Measurements from ENCODE around the gene GPR152. TPM values are rescaled to one million over a fixed set of nuclear protein-coding genes. Genes with fewer than 3 reads are reported as not detected.
A peak's percentile ranks its signal among the peaks of the same experiment; 100 is the strongest.

Gene GPR152
- total RNA-seq, 1 experiment from 2014 or later, result not detected

DNA sequence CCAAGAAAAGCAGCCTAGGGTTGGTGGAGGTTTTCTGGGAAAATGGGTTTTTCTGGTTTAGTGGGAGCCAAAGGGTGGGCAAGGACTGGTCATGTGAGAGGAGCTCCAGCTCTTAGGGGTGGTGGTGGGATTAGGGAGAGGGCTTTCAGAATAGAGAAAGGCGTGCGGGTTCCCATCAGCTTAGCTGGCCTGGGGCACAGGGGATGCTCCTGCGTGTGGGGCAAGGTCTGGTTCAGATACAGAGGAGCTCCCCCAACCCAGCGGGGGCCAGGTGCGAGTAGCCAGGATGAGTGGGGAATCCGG, 15.9 kb upstream of the GPR152 start:
- no peaks in the 10 kb centered on the region for H3K9me3 ChIP-seq (ENCODE audit: control insufficient read depth in 1 of 2, insufficient read depth in 1 of 2, low read depth in 1 of 2, low read length in 2 of 2)
- no peaks in the 10 kb centered on the region for H3K36me3 ChIP-seq (ENCODE audit: control insufficient read depth in 1 of 2, insufficient read depth in 2 of 2, low read length in 2 of 2)
- peaks cover 29 to 50% of the 10 kb centered on the region in 2 experiments for H3K4me1 ChIP-seq (ENCODE audit: control insufficient read depth in 1 of 2, insufficient read depth in 2 of 2, low read length in 2 of 2)
- H4K20me1 ChIP-seq (ENCODE audit: insufficient read depth), result no peaks in the 10 kb centered on the region
- H3K9ac ChIP-seq (ENCODE audit: low read length), result peak overlapping the region; percentile 95
- ChIA-PET CTCF (interaction anchor here (1.9 kb wide), 1 partner anchor 67 kb away, joined by 8 read pairs; the partner anchor contains the start of gene PPP1CA), RAD21 (ENCODE audit: low non-redundant PET in 1 of 2, low total read pairs in 2 of 2, uncharacterized antibody in 2 of 2, unreplicated experiment in 2 of 2) (interaction anchor here in 1 of 2 experiments (1.4 to 2.2 kb wide), 2 partner anchors 67 to 86 kb away, joined by 3 to 6 read pairs; partner anchors contain the start of gene PPP1CA), POLR2A (interaction anchor here (1.0 to 2.1 kb wide), 5 partner anchors 12 to 114 kb away, joined by 3 to 9 read pairs (median 3); partner anchors contain the start of genes AIP and RAD9A)
- TF ChIP-seq, protein P1, sequence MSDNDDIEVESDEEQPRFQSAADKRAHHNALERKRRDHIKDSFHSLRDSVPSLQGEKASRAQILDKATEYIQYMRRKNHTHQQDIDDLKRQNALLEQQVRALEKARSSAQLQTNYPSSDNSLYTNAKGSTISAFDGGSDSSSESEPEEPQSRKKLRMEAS (IDR thresholded peaks at IDR 0.05), result no peak
- no peak for TF ChIP-seq EZH2 (IDR thresholded peaks at IDR 0.05)
- TF ChIP-seq, protein P2, sequence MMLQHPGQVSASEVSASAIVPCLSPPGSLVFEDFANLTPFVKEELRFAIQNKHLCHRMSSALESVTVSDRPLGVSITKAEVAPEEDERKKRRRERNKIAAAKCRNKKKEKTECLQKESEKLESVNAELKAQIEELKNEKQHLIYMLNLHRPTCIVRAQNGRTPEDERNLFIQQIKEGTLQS (IDR thresholded peaks at IDR 0.05), result no peak
- TF ChIP-seq JUND (IDR thresholded peaks at IDR 0.05), result no peak
- no peak for TF ChIP-seq SP1 (IDR thresholded peaks at IDR 0.05; ENCODE audit: low read depth)
- no peak; the same call in 1 of the 2 replicates for TF ChIP-seq POLR2AphosphoS5 (IDR thresholded peaks at IDR 0.05; ENCODE audit: low read depth, low read length)
- TF ChIP-seq ZNF274 (IDR thresholded peaks at IDR 0.05; ENCODE audit: low read depth, low read length), result no peak
- TF ChIP-seq, protein P3, sequence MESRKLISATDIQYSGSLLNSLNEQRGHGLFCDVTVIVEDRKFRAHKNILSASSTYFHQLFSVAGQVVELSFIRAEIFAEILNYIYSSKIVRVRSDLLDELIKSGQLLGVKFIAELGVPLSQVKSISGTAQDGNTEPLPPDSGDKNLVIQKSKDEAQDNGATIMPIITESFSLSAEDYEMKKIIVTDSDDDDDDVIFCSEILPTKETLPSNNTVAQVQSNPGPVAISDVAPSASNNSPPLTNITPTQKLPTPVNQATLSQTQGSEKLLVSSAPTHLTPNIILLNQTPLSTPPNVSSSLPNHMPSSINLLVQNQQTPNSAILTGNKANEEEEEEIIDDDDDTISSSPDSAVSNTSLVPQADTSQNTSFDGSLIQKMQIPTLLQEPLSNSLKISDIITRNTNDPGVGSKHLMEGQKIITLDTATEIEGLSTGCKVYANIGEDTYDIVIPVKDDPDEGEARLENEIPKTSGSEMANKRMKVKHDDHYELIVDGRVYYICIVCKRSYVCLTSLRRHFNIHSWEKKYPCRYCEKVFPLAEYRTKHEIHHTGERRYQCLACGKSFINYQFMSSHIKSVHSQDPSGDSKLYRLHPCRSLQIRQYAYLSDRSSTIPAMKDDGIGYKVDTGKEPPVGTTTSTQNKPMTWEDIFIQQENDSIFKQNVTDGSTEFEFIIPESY (IDR thresholded peaks at IDR 0.05; ENCODE audit: extremely low read depth, insufficient replicate concordance, low read length), result no peak
- TF ChIP-seq FOSL1 (IDR thresholded peaks at IDR 0.05; ENCODE audit: low read depth), result no peak
- TF ChIP-seq RAD21 (IDR thresholded peaks at IDR 0.05; ENCODE audit: low read depth), result no peak
- TF ChIP-seq EZH2phosphoT487 (IDR thresholded peaks at IDR 0.05; ENCODE audit: borderline replicate concordance), result no peak
- TF ChIP-seq EGR1 (IDR thresholded peaks at IDR 0.05; ENCODE audit: low read depth), result no peak
- TF ChIP-seq YY1 (IDR thresholded peaks at IDR 0.05; ENCODE audit: extremely low read depth, insufficient replicate concordance, low read depth, low read length), result no peak
- no peak for TF ChIP-seq SIN3A (IDR thresholded peaks at IDR 0.05; ENCODE audit: low read depth)
- intact Hi-C loops (cut with micrococcal nuclease), result loop anchor here (2.0 to 5.0 kb wide), 2 partner anchors 66 to 116 kb away; partner anchors contain the start of gene POLD4
- no peak overlapping the region for H2AFZ ChIP-seq (ENCODE audit: low read depth, low read length, poor library complexity, severe bottlenecking)
- no peaks in the 10 kb centered on the region for H3K27me3 ChIP-seq (ENCODE audit: insufficient read depth, low read length)
- no TSS peak for BruUV-seq (replicated peaks)
- peak overlapping the region; percentile 82 to 95 for H3K4me3 ChIP-seq (replicated peaks in 1 of 2; ENCODE audit: low read depth in 1 of 2, low read length in 2 of 2)
- peak overlapping the region; percentile 100 for H3K4me2 ChIP-seq (ENCODE audit: low read length)
- peaks cover 15% of the 10 kb centered on the region; the same call in 1 of the 2 replicates for H3K79me2 ChIP-seq (ENCODE audit: insufficient read depth, low read length)
- no peaks in the 10 kb centered on the region for H3K9me2 ChIP-seq (ENCODE audit: insufficient read depth)
- peak overlapping the region; percentile 88 for H3K27ac ChIP-seq (ENCODE audit: low read depth, low read length)
- ATAC-seq (peak; percentile 0; the same call in 1 of the 2 replicates), DNase-seq (ENCODE audit: low read depth, low spot score) (no peak)

Measured in HCT116 (cell line).